GM23338 (cell line): ENCODE measurements around the gene EML1. TPM values are rescaled to one million over a fixed set of nuclear protein-coding genes. Genes with fewer than 3 reads are reported as not detected.

Experiments
- ATAC-seq: fragments of 200-7000 bp; cut with Tn5 transposase; 3 replicates; pipeline ENCODE4 v1.9.1; 2020
- DNase-seq: peaks from one replicate; pipeline ENCODE4 v3.0.0-alpha.2; 2015; ENCODE audit warnings: low spot score
- H2AFZ ChIP-seq: fragments of 200-600 bp; sonication (generic); 2 replicates; pipeline ENCODE4 v1.8.0; 2016; ENCODE audit warnings: antibody characterized with exemption, mild to moderate bottlenecking, moderate library complexity
- H3F3A ChIP-seq: fragments of 200-600 bp; sonication (generic); replicated peaks from 2 replicates; pipeline ENCODE4 v1.8.0; 2017; ENCODE audit warnings: antibody characterized with exemption, mixed run types, low read depth
- H3K27ac ChIP-seq: fragments of 200-600 bp; sonication (generic); 2 replicates; pipeline ENCODE4 v1.6.1; 2016; ENCODE audit warnings: low read depth
- H3K27me3 ChIP-seq: fragments of 200-600 bp; sonication (generic); 2 replicates; pipeline ENCODE4 v1.8.0; 2016; ENCODE audit warnings: mild to moderate bottlenecking, mixed run types, moderate library complexity; ENCODE audit not compliant: insufficient read depth
- H3K36me3 ChIP-seq: fragments of 200-600 bp; sonication (generic); 2 replicates; pipeline ENCODE4 v1.8.0; 2016; ENCODE audit warnings: mild to moderate bottlenecking; ENCODE audit not compliant: insufficient read depth
- H3K4me1 ChIP-seq: fragments of 200-600 bp; sonication (generic); 2 replicates; pipeline ENCODE4 v1.8.0; 2016; ENCODE audit warnings: mild to moderate bottlenecking, moderate library complexity; ENCODE audit not compliant: insufficient read depth
- H3K4me2 ChIP-seq: fragments of 200-600 bp; sonication (generic); 2 replicates; pipeline ENCODE4 v1.7.1; 2017; ENCODE audit warnings: mixed run types
- H3K4me3 ChIP-seq: fragments of 200-600 bp; sonication (generic); 2 replicates; pipeline ENCODE4 v1.6.1; 2016; ENCODE audit warnings: mixed run types
- H3K79me2 ChIP-seq: fragments of 200-600 bp; sonication (generic); replicated peaks from 2 replicates; pipeline ENCODE4 v1.8.0; 2017; ENCODE audit warnings: mild to moderate bottlenecking; ENCODE audit not compliant: insufficient read depth
- H3K9me2 ChIP-seq: fragments of 200-600 bp; sonication (generic); 2 replicates; pipeline ENCODE4 v1.8.0; 2017; ENCODE audit not compliant: insufficient read depth
- H4K20me1 ChIP-seq: fragments of 200-600 bp; sonication (generic); replicated peaks from 2 replicates; pipeline ENCODE4 v1.8.0; 2017; ENCODE audit warnings: mild to moderate bottlenecking; ENCODE audit not compliant: insufficient read depth
- H3K27ac Mint-ChIP-seq: 2 replicates; pipeline ENCODE4 v1.8.0; 2020; ENCODE audit warnings: inconsistent platforms, mild to moderate bottlenecking, moderate library complexity, mixed read lengths
- H3K27me3 Mint-ChIP-seq: 3 replicates; pipeline ENCODE4 v1.8.0; 2022; ENCODE audit warnings: low read depth, mild to moderate bottlenecking, moderate library complexity, mixed read lengths, inconsistent platforms; ENCODE audit not compliant: insufficient read depth, poor library complexity
- H3K36me3 Mint-ChIP-seq: 3 replicates; pipeline ENCODE4 v1.8.0; 2021; ENCODE audit warnings: low read depth, mild to moderate bottlenecking, inconsistent platforms, moderate library complexity, mixed read lengths
- H3K4me1 Mint-ChIP-seq: 3 replicates; pipeline ENCODE4 v1.8.0; 2020; ENCODE audit warnings: mild to moderate bottlenecking, inconsistent platforms, mixed read lengths
- H3K4me3 Mint-ChIP-seq: 3 replicates; pipeline ENCODE4 v1.8.0; 2021; ENCODE audit warnings: moderate library complexity, mild to moderate bottlenecking, inconsistent platforms, mixed read lengths
- H3K9me3 Mint-ChIP-seq: 3 replicates; pipeline ENCODE4 v1.8.0; 2020; ENCODE audit warnings: moderate library complexity, mild to moderate bottlenecking, inconsistent platforms, mixed read lengths
- CREB1 ChIP-seq: fragments of 250-450 bp; sonication (Bioruptor Pico); IDR thresholded peaks from 2 replicates; pipeline ENCODE4 v1.5.0; 2020; ENCODE audit warnings: low read depth, mild to moderate bottlenecking, moderate library complexity
- EZH2 ChIP-seq: fragments of 200-600 bp; sonication (generic); IDR thresholded peaks from one replicate; pipeline ENCODE4 v1.8.0; 2017; ENCODE audit warnings: antibody characterized with exemption, mild to moderate bottlenecking, low read depth; ENCODE audit not compliant: unreplicated experiment
- EZH2phosphoT487 ChIP-seq: fragments of 200-600 bp; sonication (generic); IDR thresholded peaks from one replicate; pipeline ENCODE4 v1.8.1; 2018; ENCODE audit warnings: antibody characterized with exemption; ENCODE audit not compliant: unreplicated experiment
- JUNB ChIP-seq: IDR thresholded peaks from one replicate; pipeline ENCODE4 v1.6.1; 2016; ENCODE audit warnings: antibody characterized with exemption; ENCODE audit not compliant: unreplicated experiment
- NANOG ChIP-seq: IDR thresholded peaks from 2 replicates; pipeline ENCODE4 v1.6.1; 2016; ENCODE audit warnings: antibody characterized with exemption, borderline replicate concordance
- POLR2AphosphoS5 ChIP-seq: IDR thresholded peaks from 2 replicates; pipeline ENCODE4 v1.6.1; 2016; ENCODE audit warnings: antibody characterized with exemption, low read depth
- ZNF331 ChIP-seq: fragments of 250-450 bp; sonication (Bioruptor Pico); IDR thresholded peaks from 2 replicates; pipeline ENCODE4 v1.5.0; 2020; ENCODE audit warnings: low read depth, mild to moderate bottlenecking, moderate library complexity
- polyA plus RNA-seq: library from polyadenylated mRNA; unstranded; fragments of >200 nt; fragmentation: Nextera tagmentation; extraction: Ambion mirVana; gene quantifications from 2 replicates; pipeline ENCODE4 v1.2.1, GENCODE V29; 2016
- total RNA-seq: library from RNA; depleted of rRNA; stranded (reverse); fragments of >200 nt; shearing (Covaris generic); gene quantifications from 2 replicates; pipeline ENCODE4 v1.2.3, GENCODE V29; 2014
- TF ChIP-seq, protein P1 (sequence below), 2 experiments: fragments of 200-600 bp in 1 of 2; sonication (generic) in 1 of 2; conservative IDR thresholded peaks; 2 replicates each; pipeline versions ENCODE4 v1.5.1 to v1.6.1; 2016 to 2017; ENCODE audit warnings: antibody characterized with exemption in 2 of 2, low read depth in 2 of 2, mild to moderate bottlenecking in 2 of 2, moderate library complexity in 1 of 2
- TF ChIP-seq, protein P2 (sequence below): IDR thresholded peaks from 2 replicates; pipeline ENCODE4 v1.6.1; 2016; ENCODE audit warnings: antibody characterized with exemption
- TF ChIP-seq, protein P3 (sequence below): fragments of 250-450 bp; sonication (Bioruptor Pico); IDR thresholded peaks from 2 replicates; pipeline ENCODE4 v1.5.0; 2020; ENCODE audit warnings: mild to moderate bottlenecking, moderate library complexity

Gene EML1
- total and polyA plus RNA-seq, 2 experiments from 2014 or later, result 7.0 to 18.1 TPM

DNA sequence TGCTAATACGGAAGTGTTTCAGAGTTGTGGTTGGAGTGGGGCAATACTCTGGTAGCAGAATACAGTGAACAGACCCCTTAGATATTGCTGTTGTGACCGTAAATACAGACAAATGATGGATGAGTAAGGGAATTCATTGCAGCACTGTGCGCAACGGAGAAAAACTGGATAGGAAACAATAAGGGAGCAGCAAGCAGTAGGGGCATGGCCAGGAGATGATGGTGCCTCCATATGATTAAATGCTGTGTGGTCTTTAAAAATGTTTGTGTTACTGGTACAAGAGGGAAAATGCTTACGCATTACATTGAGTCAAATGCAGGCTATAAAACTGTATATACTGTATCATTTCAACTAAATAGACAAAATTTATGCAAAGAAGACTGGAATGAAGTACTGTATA, 61.6 kb downstream of the EML1 start:
- no peaks in the 10 kb centered on the region; the same call in 1 of the 2 replicates for H3K36me3 ChIP-seq
- H4K20me1 ChIP-seq, result no peaks in the 10 kb centered on the region
- no peak overlapping the region for H3K4me2 ChIP-seq
- H3K9me2 ChIP-seq, result no peaks in the 10 kb centered on the region
- DNase-seq (no peak), ATAC-seq (no peak)
- H3F3A ChIP-seq, result no peaks in the 10 kb centered on the region
- peaks cover 9% of the 10 kb centered on the region for H3K4me1 Mint-ChIP-seq
- no peak overlapping the region for H3K4me3 Mint-ChIP-seq
- H3K27ac Mint-ChIP-seq, result no peak overlapping the region
- no peak overlapping the region for H3K27ac ChIP-seq
- H3K9me3 Mint-ChIP-seq, result no peaks in the 10 kb centered on the region
- H3K36me3 Mint-ChIP-seq, result no peaks in the 10 kb centered on the region
- H3K27me3 ChIP-seq, result no peaks in the 10 kb centered on the region
- no peak overlapping the region for H3K4me3 ChIP-seq
- no peak overlapping the region for H2AFZ ChIP-seq
- no peaks in the 10 kb centered on the region for H3K27me3 Mint-ChIP-seq
- peaks cover 5% of the 10 kb centered on the region; the same call in 1 of the 2 replicates for H3K4me1 ChIP-seq
- no peaks in the 10 kb centered on the region for H3K79me2 ChIP-seq
- TF ChIP-seq NANOG, result no peak
- TF ChIP-seq EZH2phosphoT487, result no peak
- no peak for TF ChIP-seq POLR2AphosphoS5

DNA sequence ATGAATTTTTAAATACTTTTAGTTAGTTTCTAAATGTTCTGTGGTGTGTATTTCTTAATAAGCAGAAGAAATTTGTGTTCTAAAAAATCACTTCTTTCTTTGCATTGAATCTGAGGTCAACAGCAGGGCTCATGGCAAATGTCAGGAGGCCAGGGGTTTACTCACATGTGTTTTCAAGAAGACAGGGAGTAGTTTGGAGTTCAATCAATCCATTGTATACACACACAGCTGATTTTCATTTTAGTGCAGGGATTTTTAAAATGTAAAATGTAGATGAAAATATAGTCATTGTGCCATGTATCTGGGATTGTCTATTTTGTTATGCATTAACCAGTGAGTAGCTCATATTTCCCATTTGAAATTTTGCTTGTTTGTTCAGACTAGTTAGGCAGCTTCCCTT, 62.1 kb downstream of the EML1 start:
- Histone ChIP-seq H2AFZ (no peak overlapping the region), H3K9me2 (no peaks in the 10 kb centered on the region), H3K4me1 (peaks cover 5% of the 10 kb centered on the region; the same call in 1 of the 2 replicates), H3K27me3 (no peaks in the 10 kb centered on the region), H3K36me3 (no peaks in the 10 kb centered on the region; the same call in 1 of the 2 replicates), H3K79me2 (no peaks in the 10 kb centered on the region), H4K20me1 (no peaks in the 10 kb centered on the region), H3K4me2 (no peak overlapping the region), H3K27ac (no peak overlapping the region), H3K4me3 (no peak overlapping the region), H3F3A (no peaks in the 10 kb centered on the region)
- no peaks in the 10 kb centered on the region for H3K9me3 Mint-ChIP-seq
- ATAC-seq (no peak), DNase-seq (no peak)
- no peak overlapping the region for H3K27ac Mint-ChIP-seq
- H3K27me3 Mint-ChIP-seq, result no peaks in the 10 kb centered on the region
- no peak overlapping the region for H3K4me3 Mint-ChIP-seq
- no peaks in the 10 kb centered on the region for H3K36me3 Mint-ChIP-seq
- H3K4me1 Mint-ChIP-seq, result peaks cover 11% of the 10 kb centered on the region
- TF ChIP-seq JUNB (no peak), CREB1 (no peak), NANOG (no peak), POLR2AphosphoS5 (no peak), EZH2phosphoT487 (no peak), EZH2 (no peak), ZNF331 (CRISPR knock-in tag) (no peak)
- TF ChIP-seq, protein P1, sequence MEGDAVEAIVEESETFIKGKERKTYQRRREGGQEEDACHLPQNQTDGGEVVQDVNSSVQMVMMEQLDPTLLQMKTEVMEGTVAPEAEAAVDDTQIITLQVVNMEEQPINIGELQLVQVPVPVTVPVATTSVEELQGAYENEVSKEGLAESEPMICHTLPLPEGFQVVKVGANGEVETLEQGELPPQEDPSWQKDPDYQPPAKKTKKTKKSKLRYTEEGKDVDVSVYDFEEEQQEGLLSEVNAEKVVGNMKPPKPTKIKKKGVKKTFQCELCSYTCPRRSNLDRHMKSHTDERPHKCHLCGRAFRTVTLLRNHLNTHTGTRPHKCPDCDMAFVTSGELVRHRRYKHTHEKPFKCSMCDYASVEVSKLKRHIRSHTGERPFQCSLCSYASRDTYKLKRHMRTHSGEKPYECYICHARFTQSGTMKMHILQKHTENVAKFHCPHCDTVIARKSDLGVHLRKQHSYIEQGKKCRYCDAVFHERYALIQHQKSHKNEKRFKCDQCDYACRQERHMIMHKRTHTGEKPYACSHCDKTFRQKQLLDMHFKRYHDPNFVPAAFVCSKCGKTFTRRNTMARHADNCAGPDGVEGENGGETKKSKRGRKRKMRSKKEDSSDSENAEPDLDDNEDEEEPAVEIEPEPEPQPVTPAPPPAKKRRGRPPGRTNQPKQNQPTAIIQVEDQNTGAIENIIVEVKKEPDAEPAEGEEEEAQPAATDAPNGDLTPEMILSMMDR (conservative IDR thresholded peaks at IDR 0.05; ENCODE audit: low read depth in 2 of 2), result no peak
- TF ChIP-seq, protein P2, sequence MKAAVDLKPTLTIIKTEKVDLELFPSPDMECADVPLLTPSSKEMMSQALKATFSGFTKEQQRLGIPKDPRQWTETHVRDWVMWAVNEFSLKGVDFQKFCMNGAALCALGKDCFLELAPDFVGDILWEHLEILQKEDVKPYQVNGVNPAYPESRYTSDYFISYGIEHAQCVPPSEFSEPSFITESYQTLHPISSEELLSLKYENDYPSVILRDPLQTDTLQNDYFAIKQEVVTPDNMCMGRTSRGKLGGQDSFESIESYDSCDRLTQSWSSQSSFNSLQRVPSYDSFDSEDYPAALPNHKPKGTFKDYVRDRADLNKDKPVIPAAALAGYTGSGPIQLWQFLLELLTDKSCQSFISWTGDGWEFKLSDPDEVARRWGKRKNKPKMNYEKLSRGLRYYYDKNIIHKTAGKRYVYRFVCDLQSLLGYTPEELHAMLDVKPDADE, result no peak
- TF ChIP-seq, protein P3, sequence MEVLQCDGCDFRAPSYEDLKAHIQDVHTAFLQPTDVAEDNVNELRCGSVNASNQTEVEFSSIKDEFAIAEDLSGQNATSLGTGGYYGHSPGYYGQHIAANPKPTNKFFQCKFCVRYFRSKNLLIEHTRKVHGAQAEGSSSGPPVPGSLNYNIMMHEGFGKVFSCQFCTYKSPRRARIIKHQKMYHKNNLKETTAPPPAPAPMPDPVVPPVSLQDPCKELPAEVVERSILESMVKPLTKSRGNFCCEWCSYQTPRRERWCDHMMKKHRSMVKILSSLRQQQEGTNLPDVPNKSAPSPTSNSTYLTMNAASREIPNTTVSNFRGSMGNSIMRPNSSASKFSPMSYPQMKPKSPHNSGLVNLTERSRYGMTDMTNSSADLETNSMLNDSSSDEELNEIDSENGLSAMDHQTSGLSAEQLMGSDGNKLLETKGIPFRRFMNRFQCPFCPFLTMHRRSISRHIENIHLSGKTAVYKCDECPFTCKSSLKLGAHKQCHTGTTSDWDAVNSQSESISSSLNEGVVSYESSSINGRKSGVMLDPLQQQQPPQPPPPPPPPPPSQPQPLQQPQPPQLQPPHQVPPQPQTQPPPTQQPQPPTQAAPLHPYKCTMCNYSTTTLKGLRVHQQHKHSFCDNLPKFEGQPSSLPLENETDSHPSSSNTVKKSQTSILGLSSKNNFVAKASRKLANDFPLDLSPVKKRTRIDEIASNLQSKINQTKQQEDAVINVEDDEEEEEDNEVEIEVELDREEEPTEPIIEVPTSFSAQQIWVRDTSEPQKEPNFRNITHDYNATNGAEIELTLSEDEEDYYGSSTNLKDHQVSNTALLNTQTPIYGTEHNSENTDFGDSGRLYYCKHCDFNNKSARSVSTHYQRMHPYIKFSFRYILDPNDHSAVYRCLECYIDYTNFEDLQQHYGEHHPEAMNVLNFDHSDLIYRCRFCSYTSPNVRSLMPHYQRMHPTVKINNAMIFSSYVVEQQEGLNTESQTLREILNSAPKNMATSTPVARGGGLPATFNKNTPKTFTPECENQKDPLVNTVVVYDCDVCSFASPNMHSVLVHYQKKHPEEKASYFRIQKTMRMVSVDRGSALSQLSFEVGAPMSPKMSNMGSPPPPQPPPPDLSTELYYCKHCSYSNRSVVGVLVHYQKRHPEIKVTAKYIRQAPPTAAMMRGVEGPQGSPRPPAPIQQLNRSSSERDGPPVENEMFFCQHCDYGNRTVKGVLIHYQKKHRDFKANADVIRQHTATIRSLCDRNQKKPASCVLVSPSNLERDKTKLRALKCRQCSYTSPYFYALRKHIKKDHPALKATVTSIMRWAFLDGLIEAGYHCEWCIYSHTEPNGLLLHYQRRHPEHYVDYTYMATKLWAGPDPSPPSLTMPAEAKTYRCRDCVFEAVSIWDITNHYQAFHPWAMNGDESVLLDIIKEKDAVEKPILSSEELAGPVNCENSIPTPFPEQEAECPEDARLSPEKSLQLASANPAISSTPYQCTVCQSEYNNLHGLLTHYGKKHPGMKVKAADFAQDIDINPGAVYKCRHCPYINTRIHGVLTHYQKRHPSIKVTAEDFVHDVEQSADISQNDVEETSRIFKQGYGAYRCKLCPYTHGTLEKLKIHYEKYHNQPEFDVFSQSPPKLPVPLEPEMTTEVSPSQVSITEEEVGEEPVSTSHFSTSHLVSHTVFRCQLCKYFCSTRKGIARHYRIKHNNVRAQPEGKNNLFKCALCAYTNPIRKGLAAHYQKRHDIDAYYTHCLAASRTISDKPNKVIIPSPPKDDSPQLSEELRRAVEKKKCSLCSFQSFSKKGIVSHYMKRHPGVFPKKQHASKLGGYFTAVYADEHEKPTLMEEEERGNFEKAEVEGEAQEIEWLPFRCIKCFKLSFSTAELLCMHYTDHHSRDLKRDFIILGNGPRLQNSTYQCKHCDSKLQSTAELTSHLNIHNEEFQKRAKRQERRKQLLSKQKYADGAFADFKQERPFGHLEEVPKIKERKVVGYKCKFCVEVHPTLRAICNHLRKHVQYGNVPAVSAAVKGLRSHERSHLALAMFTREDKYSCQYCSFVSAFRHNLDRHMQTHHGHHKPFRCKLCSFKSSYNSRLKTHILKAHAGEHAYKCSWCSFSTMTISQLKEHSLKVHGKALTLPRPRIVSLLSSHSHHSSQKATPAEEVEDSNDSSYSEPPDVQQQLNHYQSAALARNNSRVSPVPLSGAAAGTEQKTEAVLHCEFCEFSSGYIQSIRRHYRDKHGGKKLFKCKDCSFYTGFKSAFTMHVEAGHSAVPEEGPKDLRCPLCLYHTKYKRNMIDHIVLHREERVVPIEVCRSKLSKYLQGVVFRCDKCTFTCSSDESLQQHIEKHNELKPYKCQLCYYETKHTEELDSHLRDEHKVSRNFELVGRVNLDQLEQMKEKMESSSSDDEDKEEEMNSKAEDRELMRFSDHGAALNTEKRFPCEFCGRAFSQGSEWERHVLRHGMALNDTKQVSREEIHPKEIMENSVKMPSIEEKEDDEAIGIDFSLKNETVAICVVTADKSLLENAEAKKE, result no peak
